Measurements from ENCODE around the gene GAS2L3.

Gene GAS2L3

DNA sequence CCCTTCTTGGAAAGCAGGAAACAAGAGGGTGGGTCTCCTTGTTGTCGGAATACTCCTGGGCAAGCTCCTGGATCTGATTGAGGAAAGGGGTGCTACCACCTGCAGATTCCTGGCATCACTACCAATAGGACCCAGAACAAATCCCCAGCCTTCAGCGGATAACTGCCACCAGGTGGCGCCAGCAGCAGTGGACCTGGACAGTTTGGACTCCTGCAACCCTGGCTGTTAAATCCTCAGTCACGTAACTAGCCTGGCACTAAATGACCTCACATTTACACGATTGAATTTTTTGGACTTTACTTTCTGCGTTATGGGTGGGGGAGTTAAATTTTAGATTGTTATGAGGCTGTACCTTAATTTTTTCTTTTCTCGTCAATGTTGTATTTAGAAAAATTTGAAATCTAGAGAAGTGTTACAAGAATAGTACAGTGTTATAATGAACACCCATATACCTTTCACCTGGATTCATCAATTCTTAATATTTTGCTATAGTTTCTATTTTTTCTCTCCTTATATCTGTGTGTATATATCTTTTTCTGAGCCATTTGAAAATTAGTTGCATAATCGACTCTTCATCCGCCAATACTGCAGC lies 95.6 kb downstream of the GAS2L3 start:
- DNase-seq, result peak; percentile 49

DNA sequence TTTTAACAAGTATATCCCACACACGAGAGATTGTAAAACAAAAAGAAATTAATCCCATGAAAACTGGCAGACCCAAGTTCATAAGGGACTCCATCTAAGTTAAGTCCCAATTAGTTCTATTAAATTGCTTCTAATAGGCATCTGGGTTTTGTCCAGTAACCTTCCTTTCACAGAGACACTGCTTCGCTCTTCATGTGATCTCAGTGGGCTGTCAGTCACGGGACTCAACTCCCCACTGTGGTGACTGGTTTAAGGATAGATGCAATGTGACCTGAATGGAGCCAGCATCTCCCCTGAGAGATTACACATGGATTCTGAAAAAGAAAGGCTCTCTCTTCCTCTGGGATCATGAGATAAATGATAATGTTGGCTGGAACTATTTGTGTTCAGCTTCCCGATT lies 96.4 kb downstream of the GAS2L3 start:
- DNase-seq, result no peak

DNA sequence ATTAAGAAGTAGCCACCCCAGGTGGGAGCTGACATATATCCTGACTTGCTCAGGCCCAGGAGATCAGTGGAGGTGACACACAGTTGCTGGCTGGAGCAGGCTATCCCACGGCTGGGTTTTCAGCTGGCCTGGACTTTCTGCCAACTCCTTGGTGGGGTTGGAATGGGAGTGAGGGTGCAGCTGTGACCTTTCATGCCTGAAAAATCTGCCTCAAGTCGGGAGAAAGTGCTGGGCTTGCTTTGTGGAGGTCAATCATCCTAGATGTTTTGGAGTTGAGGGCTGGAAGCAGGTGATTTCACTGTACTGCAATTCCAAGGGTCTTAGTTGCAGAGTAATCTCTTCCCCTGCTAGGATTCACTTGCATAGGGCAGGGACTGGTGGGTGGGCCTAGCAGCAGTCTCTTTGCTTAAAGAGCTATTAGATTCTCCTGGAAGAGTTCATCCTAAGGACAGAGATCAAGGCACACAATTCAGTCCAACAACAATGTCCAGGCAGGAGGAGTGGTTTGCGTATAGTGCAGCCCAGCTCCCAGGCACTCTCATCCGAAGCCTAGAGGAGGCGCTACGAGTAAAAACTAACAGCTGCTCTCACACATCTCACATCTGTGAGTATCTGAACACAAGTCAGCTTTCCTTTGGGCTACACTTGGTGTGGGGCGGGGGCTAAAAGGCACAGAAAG lies 98.1 kb downstream of the GAS2L3 start:
- no peak for DNase-seq

DNA sequence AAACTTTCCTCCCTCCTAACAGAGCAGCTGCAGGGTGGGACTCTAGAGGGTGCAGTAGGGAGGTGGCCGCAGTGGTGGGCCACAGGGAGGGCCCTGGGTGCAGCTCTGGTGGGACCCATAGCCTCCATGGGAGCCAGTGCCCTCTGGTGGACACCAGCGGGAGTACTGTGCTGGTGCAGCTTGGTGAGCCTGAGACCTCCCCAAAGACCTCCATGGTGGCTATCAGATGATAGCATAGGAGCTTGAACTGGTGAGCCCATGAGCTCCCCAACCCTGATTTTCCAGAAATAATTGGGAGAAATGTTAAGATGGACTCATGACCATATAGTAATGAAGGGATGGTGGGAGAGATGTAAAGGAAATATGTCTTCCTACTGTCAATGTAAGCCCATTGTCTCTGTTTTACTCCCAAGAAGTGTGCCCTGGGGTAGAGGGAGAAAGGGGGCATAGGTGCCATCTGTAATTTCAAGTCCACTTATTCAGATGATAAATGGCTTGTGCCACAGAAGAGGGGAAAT lies 98.7 kb downstream of the GAS2L3 start:
- no peak for DNase-seq

DNA sequence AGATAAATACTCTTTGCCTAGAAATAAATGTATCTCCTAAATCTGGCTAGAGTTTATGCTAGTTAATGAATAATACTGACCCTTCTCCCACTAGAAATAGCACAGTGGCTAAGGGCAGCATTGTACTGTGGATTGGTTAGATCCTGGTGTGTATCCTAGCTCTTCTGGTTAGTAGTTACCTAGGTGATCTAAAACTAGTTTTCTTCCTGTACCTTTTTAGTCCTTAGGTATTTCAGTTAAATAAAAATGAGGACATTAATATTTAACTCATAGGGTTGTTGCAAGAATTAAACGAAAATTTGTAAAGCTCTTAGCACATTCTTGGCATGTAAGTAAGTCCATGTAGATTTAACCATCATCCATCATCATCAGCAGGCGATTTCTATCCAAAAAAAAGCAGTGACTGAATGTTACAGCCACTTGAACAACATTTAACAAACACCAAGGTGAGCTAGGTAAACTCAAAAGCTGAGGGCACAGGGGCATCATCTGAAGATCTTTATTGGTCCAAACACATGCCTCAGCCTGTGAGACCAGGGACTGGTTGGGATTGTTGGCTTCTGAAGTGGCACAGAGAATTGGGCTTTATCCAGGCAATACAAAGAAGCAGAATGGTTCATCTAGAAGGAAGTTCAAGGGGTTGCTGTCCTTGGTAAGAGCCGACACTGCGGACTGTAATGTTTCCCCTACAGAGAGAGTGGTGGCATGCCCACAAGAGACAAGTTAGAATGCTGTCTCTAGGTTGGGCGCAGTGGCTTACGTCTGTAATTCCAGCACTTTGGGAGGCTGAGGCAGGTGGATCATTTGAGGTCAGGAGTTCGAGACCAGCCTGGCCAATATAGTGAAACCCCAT lies 100.8 kb downstream of the GAS2L3 start:
- DNase-seq, result no peak
